ENCODE data around the gene FAM3A.

The FAM3A gene

DNA sequence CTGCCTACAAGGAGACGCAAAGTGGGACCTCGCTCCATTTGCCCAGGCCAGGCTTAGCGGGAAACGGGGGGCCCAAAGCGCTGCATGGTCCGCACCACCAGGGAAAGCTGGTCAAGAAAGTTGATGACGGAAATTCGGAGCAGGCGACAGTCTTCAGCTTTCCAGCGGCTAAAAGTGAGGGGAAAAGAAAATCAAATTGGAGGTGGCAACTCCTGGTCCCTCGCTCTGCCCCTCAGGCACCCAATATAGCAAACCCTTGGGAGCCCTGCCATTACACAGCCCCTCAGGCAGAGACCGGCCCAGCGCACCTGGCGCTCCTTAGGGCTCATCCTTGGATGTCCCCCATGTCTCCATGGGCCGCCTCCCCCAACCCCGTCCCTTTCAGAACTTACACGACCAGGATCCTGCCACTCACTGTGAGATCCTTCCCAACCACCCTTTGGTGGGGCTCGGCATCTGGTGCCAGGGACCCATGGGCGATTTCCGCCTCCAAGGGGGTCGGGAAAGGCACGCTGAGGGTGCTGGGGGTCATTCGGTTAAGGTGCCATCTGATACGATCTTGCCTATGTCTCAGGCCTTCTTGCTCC is 38.0 kb downstream of the FAM3A start:
- no peak for DNase-seq

DNA sequence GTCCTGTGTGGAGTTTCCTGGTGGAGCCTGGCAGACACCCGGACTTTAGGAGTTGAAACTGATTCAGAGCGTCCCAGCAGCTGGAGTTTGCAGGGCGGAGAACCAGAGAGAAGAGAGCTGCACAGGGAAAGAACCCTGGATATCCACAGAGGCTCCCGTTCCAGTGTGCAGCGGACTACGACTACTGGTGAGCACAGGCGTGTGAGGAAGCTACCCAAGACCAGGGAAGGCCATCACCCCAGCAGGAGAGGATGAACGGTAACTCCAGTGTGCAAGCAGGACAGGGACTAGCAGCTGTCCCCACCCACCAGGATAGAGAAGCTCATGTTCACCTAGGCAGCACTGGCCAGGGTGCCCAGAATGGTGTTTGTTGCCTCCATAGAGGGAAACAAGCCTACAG is 39.2 kb downstream of the FAM3A start:
- DNase-seq: no peak

DNA sequence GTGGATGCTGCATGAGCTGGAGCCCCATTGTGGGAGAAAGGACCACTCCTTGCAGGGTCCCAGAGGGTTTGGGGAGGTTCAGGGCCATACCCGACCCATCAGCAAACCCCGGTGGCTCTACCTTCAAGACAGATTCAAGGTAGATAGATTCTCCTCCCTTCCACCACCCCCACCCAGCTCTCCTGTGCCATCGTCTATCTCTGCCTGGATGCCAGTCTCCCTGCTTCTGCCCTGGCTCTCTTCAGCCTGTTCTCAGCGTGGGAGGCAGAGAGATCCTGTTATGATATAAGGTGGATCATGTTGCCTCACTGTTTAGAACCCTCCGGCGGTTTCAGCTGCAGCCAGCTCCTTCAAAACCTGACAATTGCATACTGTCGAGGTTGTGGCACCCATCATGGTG is 42.3 kb downstream of the FAM3A start:
- no peak for DNase-seq

DNA sequence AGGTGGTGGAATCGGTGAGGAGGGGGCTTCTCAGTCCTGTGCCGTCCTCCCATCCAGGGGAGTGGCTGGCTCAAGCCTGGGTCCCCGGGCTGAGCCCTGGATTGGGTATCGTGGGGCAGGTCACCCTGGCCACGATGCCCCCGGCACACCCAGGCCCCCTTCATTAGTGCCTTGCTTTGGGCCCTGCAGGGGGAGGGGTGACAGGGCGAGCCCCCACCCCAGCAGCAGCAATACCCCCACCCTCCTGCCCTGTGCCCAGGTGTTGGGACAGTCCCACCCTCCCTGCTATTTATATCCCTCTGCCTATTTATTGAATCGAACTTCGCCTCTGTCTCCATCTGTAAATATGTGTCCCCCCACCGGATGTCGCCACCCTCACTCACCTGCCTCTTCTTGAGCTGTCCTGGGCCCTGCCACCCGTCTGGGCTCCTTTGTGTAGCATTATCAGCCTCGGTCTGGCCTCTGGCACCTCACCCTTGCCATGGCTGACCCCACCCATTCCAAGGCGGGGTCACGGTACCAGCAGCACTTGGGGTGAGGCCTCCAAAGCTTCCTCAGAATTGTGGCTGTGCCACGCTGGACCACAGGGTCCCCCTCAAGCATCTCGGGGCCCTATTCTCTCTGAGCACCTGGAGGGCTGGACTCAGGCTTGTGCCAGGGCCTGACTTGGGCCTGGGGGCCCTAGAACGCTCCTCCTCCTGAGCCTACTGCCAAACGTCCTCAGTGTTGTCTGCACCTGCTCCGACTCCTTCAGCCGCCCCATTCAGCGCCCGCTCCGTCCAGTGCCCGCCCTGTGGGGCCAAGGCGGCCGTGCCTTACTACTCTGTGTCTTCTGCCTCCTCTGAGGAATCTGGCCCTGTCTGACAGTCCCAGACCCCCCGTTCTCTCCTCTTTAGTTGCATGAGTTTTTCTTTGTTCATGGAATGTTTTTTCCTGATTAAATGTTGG is 43.1 kb downstream of the FAM3A start:
- no peak for DNase-seq

DNA sequence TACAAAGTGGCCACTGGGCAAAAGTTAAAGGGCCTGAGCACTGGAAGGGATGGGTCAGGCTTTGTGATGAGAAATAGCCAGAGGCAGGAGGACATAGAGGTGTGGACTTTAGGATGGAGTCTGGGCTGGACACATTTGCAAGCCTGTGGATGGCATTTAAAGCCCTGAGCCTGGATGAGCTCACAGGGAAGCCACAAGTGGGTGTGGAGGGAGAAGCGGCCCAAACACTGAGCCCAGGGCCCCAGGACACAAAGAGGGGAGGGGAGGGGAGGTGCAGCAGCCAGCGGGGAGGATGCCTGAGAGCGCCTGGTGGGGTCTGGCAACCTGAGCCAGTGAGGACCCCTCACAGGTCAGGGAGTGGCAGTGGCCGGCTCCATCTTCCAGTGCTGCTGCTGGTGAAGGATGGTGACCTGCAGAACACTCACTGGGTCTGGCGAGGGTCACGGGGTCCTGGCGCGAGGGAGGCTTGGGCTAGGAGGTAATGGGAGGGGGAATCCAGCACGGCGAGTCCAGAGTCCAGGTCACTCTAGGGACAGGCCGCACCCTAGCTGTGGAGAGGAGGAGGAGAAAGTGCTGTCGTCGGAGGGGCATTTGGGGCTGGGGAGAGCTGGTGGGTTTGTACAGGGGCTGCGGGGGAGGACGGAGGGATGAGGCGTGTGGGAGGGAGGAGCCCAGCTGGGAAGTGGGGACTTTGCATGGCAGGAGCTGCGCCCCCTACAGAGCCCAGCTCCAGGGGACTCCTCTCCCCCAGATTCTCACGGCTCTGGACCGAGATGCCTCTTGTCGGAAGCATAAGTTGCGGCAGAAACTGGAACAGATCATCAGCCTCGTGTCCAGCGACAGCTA is 44.0 kb downstream of the FAM3A start:
- no peak for DNase-seq

DNA sequence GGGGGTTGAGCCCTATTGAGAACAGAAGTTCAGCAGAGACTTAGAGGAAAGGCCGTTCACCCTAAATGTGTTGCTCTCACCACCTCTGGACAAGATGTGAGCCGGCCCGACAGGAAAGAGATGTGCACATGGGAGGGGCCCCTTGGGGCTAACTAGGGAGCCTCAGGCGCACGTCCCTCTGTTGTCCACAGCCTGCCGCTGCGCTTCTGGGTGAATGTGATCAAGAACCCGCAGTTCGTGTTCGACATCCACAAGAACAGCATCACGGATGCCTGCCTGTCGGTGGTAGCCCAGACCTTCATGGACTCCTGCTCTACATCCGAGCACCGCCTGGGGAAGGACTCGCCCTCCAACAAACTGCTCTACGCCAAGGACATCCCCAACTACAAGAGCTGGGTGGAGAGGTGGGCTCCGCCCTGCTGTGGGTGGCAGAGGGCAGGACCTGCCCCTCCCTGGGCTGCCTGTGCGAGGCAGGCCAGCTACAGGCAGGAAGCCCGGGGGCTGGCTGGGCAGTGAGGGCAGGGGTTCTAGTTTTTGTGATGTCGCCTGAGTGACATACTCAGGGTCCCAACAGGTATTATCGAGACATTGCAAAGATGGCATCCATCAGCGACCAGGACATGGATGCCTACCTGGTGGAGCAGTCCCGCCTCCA is 45.0 kb downstream of the FAM3A start:
- no peak for DNase-seq

DNA sequence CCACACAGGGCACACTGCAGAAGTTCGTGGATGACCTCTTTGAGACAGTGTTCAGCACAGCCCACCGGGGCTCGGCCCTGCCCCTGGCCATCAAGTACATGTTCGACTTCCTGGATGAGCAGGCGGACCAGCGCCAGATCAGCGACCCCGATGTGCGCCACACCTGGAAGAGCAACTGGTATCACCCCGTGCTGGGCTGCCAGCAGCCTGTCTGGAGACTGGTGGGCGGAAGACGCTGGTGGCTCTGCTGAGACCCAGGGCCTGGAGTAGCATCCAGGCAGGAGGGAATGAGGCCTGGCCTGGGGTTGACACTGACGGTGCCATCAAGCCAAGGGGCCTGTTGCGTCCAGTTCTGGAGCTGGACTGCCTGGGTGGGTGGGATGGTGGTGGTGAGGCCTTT is 45.6 kb downstream of the FAM3A start:
- DNase-seq: no peak

DNA sequence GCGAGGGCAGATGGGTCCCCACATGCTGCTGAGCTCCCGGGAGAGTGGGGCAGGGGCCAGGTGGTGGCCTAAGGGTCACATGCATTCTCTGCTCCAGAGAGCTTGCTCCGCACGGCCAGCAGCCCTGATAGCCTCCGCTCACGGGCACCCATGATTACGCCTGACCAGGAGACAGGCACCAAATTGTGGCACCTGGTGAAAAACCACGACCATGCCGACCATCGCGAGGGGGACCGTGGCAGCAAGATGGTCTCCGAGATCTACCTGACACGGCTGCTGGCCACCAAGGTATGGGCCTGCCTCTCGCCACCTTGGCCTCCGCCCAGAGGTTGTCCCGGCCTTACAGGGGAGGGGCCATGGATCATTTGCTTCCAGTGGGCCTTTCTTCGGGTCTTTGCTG is 46.2 kb downstream of the FAM3A start:
- no peak for DNase-seq

DNA sequence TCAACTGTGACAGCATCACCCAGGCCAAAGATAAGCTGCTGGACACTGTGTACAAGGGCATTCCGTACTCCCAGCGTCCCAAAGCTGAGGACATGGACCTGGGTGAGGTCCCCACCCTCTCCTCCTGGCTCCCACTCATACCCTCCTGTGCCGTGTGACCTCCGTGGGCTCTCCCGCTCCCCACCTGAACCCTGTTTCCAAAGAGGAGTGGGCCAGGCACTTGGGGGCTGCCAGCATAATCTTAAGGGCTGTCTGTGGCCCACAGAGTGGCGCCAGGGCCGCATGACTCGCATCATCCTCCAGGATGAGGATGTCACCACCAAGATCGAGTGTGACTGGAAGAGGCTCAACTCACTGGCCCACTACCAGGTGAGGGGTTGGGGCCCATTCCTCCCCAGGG is 46.9 kb downstream of the FAM3A start:
- no peak for DNase-seq

DNA sequence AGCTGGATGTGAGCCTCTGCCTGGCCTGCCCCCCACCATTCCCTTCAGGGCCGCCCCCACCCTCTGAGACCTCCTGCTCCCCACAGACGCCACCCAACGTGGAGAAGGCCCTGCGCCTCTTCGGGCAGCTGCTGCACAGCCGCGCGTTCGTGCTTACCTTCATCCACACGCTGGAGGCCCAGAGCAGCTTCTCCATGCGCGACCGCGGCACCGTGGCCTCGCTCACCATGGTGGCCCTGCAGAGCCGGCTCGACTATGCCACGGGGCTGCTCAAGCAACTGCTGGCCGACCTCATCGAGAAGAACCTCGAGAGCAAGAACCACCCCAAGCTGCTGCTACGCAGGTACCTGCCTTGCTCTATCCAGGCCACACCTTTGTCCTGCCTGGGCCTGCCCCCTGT is 47.8 kb downstream of the FAM3A start:
- DNase-seq: no peak

DNA sequence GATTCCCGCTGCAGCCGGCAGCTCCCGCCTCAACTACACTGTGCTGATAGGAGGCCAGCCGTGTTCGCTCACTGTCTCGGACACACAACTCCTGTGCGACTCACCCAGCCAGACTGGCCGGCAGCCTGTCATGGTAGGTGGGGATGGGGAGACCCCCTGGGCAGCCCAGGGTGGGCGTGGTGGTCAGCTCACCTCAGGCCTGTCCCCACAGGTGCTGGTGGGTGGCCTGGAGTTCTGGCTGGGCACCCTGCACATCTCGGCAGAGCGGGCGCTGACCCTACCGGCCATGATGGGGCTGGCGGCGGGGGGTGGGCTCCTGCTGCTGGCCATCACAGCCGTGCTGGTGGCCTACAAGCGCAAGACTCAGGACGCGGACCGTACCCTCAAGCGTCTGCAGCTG is 48.5 kb downstream of the FAM3A start:
- no peak for DNase-seq

DNA sequence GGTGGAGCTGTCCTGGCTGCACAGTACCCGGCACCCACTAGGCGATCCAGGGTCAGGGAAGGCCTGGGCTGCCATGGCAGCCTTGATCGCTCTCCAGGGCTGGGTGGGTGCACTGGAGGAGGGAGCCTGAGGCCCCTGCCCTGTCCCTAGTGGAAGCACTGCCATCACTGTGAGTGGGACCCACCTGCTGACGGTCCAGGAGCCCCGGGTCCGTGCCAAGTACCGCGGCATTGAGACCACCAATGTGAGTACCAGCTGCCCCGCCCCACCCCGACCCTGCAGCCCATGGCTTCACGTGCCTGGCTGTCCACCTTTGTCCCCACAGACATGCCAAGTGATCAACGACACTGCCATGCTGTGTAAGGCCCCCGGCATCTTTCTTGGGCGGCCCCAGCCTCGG is 49.1 kb downstream of the FAM3A start:
- DNase-seq: no peak

DNA sequence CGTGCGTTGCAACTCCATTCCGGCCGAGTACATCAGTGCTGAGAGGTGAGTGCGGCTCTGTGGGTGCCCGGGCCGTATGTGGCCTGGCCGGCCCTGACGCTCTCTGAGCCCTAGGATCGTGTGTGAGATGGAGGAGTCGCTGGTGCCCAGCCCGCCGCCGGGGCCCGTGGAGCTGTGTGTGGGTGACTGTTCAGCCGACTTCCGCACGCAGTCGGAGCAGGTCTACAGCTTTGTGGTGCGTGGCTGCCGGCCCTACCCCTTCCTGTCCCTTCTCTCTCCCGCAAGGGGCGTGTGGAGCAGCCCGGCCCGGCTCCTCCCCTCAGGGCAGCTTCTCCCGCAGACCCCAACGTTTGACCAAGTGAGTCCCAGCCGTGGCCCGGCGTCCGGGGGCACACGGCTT is 50.0 kb downstream of the FAM3A start:
- DNase-seq: no peak

DNA sequence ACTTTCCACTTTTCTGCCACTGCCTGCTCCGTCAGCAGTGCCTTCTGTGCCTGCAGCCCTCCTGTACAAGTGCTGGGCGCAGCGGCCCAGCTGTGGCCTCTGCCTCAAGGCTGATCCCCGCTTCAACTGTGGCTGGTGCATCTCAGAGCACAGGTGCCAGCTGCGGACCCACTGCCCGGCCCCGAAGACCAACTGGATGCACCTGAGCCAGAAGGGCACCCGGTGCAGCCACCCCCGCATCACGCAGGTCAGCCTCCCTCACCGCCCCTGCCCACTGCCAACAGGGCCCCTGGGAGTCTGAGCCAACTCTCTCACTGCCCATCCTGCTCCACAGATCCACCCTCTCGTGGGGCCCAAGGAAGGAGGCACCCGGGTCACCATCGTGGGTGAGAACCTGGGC is 50.4 kb downstream of the FAM3A start:
- no peak for DNase-seq

DNA sequence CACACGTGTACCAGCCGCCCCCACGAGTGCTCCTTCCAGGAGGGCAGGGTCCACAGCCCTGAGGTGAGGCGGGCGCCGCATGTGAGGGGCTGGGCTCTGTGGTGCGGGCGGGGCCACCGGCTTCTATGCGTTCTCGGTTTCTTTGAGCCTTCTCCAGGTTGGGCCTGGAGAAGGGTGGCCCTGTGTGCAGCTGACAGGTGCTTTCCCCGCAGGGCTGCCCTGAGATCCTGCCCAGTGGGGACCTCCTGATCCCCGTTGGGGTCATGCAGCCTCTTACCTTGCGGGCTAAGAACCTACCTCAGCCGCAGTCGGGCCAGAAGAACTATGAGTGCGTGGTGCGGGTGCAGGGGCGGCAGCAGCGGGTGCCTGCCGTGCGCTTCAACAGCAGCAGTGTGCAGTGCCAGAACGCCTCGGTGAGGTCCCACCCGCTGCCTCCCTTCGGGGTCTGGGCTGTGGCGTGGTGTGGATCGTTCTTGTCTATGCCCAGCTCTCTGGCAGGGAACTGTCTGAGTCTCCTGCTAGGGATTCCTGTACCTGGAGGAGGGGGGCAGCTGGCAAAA is 51.1 kb downstream of the FAM3A start:
- DNase-seq: no peak

DNA sequence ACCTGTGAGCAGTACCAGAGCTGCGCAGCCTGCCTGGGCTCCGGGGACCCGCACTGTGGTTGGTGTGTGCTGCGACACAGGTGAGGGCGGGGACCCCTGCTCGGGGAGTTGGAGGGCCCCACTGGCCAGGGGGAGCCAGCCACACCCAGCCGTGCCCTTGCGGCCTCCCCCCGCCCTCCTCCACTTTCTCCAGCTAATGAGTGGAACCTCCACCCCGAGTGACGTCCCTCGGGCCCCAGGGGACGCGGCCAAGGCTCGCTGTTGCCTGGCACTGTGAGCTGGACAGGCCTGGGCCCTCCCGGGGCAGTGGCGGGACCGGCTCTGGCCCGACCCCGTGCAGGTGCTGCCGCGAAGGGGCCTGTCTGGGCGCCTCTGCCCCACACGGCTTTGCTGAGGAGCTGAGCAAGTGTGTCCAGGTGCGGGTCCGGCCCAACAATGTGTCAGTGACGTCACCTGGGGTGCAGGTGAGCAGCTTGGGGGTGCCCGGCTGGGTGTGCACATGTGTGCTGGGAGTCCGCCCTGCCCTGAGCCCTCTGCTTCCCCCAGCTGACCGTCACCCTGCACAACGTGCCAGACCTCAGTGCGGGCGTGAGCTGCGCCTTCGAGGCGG is 52.3 kb downstream of the FAM3A start:
- DNase-seq: no peak

DNA sequence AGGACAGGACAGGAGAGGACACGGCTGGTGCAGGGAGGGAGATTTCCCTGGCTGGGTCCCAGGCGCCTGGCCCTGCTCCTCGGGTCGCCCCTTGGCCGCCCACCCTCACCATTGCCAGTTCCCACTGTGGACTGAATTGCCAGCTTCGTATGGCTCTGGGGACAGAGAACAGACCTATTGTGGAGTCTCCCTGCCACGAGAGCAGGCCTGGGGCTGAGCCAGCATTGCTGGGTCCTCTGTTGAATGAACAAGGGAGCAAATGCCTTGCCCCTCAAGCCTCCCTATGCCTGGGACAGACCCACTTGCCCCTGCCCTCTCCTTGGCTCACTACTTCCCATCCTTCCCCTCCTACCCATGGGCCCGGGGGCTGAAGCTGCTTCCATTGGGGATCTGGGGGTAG is 53.6 kb downstream of the FAM3A start:
- no peak for DNase-seq

DNA sequence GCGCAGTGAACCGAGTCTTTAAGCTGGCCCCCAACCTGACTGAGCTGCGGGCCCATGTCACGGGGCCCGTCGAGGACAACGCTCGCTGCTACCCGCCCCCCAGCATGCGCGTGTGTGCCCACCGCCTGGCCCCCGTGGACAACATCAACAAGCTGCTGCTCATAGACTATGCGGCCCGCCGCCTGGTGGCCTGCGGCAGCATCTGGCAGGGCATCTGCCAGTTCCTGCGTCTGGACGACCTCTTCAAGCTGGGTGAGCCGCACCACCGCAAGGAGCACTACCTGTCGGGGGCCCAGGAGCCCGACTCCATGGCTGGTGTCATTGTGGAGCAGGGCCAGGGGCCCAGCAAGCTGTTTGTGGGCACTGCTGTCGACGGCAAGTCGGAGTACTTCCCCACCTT is 55.7 kb downstream of the FAM3A start:
- no peak for DNase-seq

DNA sequence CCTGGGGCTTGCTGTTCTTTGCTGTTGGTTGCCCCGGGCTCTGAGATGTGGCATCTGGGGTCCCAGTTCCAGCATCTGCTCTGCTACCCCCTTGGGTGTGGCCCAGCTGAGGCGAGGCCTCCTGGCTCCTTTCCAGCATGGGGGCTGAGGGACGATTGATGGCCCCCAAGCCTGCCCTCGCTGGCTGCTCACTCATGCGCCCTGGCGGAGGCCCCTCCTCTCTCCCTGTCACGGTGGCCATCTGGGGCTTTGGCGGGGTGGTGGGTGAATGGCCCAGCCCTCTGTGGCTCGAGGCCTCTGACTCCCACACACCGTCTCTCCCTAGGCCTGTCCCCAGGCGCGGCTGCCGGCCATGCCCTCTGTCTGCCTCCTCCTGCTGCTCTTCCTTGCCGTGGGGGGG is 56.2 kb downstream of the FAM3A start:
- no peak for DNase-seq

DNA sequence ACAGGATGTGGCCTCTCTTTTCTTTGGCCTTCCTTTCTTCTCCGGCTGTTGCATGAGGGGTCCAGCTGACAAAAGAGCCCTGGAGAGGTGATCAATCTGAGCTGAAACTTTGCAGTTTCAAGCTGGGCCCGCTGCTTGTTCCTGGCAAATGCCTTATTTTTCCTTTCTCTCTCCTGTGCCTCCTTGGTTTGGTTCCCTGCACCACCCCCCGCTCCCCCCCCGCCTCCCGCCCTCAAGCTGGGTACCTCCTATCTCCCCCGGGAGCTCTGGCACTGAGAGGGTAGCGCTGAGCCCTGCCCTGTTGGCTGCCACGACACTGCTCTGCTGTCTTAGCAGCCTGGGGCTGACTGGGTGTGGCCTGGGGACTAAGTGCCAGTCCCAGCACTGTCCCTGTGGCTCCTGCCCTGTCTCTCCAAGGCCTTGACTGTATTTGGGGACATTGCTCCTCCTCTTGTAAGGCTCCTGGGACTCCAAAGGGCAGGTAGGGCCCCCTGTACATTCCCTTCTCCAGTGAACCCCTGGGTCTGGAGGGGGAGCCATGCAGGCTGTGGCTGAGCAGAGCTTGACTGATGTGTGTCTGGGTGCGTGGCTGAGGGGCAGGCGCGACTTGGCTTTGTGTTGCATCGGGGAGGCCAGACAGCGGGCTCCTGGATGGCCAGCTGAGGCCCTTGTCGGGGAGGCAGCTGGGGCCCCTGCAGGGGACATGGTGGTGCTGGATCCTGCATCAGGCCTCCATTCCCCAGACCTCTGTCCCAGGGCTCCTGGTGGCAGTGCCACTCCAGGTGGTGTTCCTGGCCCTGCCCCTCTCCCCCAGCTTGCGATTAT is 56.9 kb downstream of the FAM3A start:
- DNase-seq: no peak

All from T1000 (cell line).